HepG2 (cell line): ENCODE data around the gene ARL4D. TPM values are rescaled to one million over a fixed set of nuclear protein-coding genes. Genes with fewer than 3 reads are reported as not detected.
A peak's percentile ranks its signal among the peaks of the same experiment; 100 is the strongest.

Experiments
- DNMT3B ChIP-seq: conservative IDR thresholded peaks from 2 replicates; pipeline ENCODE4 v1.6.1; 2016; ENCODE audit warnings: missing biosample characterization, control low read depth
- FOSL2 ChIP-seq: sonication (generic); formaldehyde crosslinking; IDR thresholded peaks from 2 replicates; pipeline ENCODE4 v1.4.0; 2020; ENCODE audit warnings: missing genetic modification reagents
- GATAD1 ChIP-seq: IDR thresholded peaks from 2 replicates; pipeline ENCODE4 v1.6.1; 2016; ENCODE audit warnings: missing genetic modification reagents, missing compliant biosample characterization
- MEF2D ChIP-seq: sonication (generic); formaldehyde crosslinking; IDR thresholded peaks from 2 replicates; pipeline ENCODE4 v1.5.1; 2020; ENCODE audit warnings: mild to moderate bottlenecking, missing genetic modification reagents
- MTF1 ChIP-seq: sonication (generic); formaldehyde crosslinking; IDR thresholded peaks from 2 replicates; pipeline ENCODE4 v1.5.0; 2020; ENCODE audit warnings: missing genetic modification reagents
- NCOA5 ChIP-seq: sonication (generic); formaldehyde crosslinking; IDR thresholded peaks from 2 replicates; pipeline ENCODE4 v1.4.0; 2020; ENCODE audit warnings: missing genetic modification reagents
- SAFB2 ChIP-seq: sonication (generic); formaldehyde crosslinking; IDR thresholded peaks from 2 replicates; pipeline ENCODE4 v1.5.1; 2020; ENCODE audit warnings: missing genetic modification reagents, low read depth, mild to moderate bottlenecking, borderline replicate concordance
- SMAD1 ChIP-seq: sonication (generic); formaldehyde crosslinking; IDR thresholded peaks from 2 replicates; pipeline ENCODE4 v1.4.0; 2020; ENCODE audit warnings: missing genetic modification reagents, low read depth, mild to moderate bottlenecking, borderline replicate concordance
- SPEN ChIP-seq: sonication (generic); formaldehyde crosslinking; IDR thresholded peaks from 2 replicates; pipeline ENCODE4 v1.5.1; 2020; ENCODE audit warnings: low read depth, mild to moderate bottlenecking, missing genetic modification reagents
- SRF ChIP-seq: IDR thresholded peaks from 2 replicates; pipeline ENCODE4 v1.6.1; 2011; ENCODE audit warnings: mild to moderate bottlenecking, low read depth, low read length, moderate library complexity
- ZNF225 ChIP-seq: sonication (generic); formaldehyde crosslinking; IDR thresholded peaks from 2 replicates; pipeline ENCODE4 v1.4.0; 2020; ENCODE audit warnings: mild to moderate bottlenecking, missing genetic modification reagents
- ZNF441 ChIP-seq: sonication (generic); formaldehyde crosslinking; IDR thresholded peaks from 2 replicates; pipeline ENCODE4 v1.7.0; 2021; ENCODE audit warnings: missing genetic modification reagents, borderline replicate concordance
- polyA plus RNA-seq, 8 experiments: library from polyadenylated mRNA; depleted of rRNA in 3 of 8; stranded (reverse) in 7 of 8; unstranded in 1 of 8; fragments of >200 nt; fragmentation: Illumina TruSeq in 4 of 8; extraction: Trizol in 4 of 8; gene quantifications; 2 replicates each; pipeline versions ENCODE4 v1.2.1 to v1.2.3, GENCODE V29; 2011 to 2016; ENCODE audit warnings: low read depth in 4 of 8, missing spikeins in 1 of 8, mixed read lengths in 1 of 8; ENCODE audit not compliant: insufficient read depth in 1 of 8
- total RNA-seq, 5 experiments: library from RNA; depleted of rRNA; stranded (reverse); fragments of >200 nt; fragmentation: Illumina TruSeq; extraction: Trizol; gene quantifications; 2 replicates each; pipeline ENCODE4 v1.2.3, GENCODE V29; 2016; ENCODE audit warnings: low read depth in 1 of 5
- TF ChIP-seq, protein P1 (sequence below): sonication (generic); formaldehyde crosslinking; IDR thresholded peaks from 2 replicates; pipeline ENCODE4 v1.4.0; 2020; ENCODE audit warnings: missing genetic modification reagents, borderline replicate concordance
- TF ChIP-seq, protein P2 (sequence below): sonication (generic); formaldehyde crosslinking; IDR thresholded peaks from 2 replicates; pipeline ENCODE4 v1.4.0; 2020; ENCODE audit warnings: missing genetic modification reagents
- TF ChIP-seq, protein P3 (sequence below): sonication (generic); formaldehyde crosslinking; conservative IDR thresholded peaks from 2 replicates; pipeline ENCODE4 v1.5.0; 2020; ENCODE audit warnings: missing genetic modification reagents
- TF ChIP-seq, protein P4 (sequence below): sonication (generic); formaldehyde crosslinking; IDR thresholded peaks from 2 replicates; pipeline ENCODE4 v1.4.0; 2020; ENCODE audit warnings: missing genetic modification reagents
- TF ChIP-seq, protein P5 (sequence below): sonication (generic); formaldehyde crosslinking; IDR thresholded peaks from 2 replicates; pipeline ENCODE4 v1.5.0; 2020; ENCODE audit warnings: missing genetic modification reagents, mild to moderate bottlenecking, borderline replicate concordance
- TF ChIP-seq, protein P6 (sequence below): sonication (generic); formaldehyde crosslinking; IDR thresholded peaks from 2 replicates; pipeline ENCODE4 v1.8.1; 2023; ENCODE audit warnings: mild to moderate bottlenecking, missing genetic modification reagents, borderline replicate concordance
- TF ChIP-seq, protein P7 (sequence below), 2 experiments: sonication (generic) in 1 of 2; formaldehyde crosslinking in 1 of 2; IDR thresholded peaks; 2 replicates each; pipeline versions ENCODE4 v1.4.0 to v1.6.1; 2018 to 2020; ENCODE audit warnings: missing genetic modification reagents in 2 of 2, borderline replicate concordance in 1 of 2, low read depth in 1 of 2, mild to moderate bottlenecking in 1 of 2, missing biosample characterization in 1 of 2

Gene ARL4D
- total and polyA plus RNA-seq, 2 of the 13 experiments (the other 11 are each of a cell fraction or from before 2014, with no cell fraction given), result 9.0 to 25.9 TPM

DNA sequence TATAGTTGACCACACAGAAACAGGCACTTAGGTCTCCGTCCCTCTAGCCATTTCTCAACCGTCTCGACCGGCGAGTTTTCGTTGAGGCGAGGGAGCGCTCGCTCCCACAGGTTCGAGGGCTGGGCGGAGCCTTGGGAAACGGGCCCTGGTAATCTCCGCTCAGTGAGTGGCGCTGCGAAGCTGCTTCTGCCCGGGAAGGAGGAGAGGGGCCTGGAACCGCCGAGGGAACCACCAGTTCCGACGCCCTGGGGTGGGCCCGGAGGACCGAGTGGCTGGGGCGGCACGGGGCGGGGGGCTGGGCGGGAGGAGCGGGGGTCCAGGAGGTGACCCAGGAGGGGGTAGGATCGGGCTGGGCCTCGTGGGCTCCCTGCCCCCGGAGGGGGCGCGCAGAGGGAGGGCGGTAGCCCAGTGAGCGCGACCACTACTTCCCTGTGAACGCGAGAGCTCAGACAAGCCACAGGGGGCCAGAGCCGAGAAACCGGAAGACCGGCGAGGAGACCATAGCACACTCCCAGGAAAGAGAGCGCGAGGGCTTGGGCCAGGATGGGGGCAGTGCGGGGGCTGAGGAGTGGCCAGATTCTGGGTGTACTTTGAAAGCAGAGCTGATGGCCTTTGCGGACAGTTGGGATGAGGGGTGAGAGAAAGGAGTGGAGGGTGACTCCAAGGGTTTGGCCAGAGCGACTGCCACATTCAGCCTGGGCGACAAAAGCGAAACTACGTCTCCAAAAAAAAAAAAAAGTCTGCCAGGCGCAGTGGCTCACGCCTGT, 29.9 kb upstream of the ARL4D start (continued):
- TF ChIP-seq SRF (no peak), GATAD1 (CRISPR knock-in tag) (0 out of 2 replicates have a peak, but pooled peaks have one; percentile 18), MTF1 (CRISPR knock-in tag) (0 out of 2 replicates have a peak, but pooled peaks have one; percentile 77), ZNF225 (CRISPR knock-in tag) (peak; percentile 70; the same call in 1 of the 2 replicates), MEF2D (CRISPR knock-in tag) (no peak; the same call in 1 of the 2 replicates), FOSL2 (no peak; the same call in 1 of the 2 replicates), SMAD1 (no peak), DNMT3B (CRISPR knock-in tag) (no peak; the same call in 1 of the 2 replicates), SPEN (CRISPR knock-in tag) (peak; percentile 1; the same call in 1 of the 2 replicates), NCOA5 (no peak), SAFB2 (CRISPR knock-in tag) (0 out of 2 replicates have a peak, but pooled peaks have one; percentile 77), ZNF441 (CRISPR knock-in tag) (no peak)
- TF ChIP-seq, protein P1, sequence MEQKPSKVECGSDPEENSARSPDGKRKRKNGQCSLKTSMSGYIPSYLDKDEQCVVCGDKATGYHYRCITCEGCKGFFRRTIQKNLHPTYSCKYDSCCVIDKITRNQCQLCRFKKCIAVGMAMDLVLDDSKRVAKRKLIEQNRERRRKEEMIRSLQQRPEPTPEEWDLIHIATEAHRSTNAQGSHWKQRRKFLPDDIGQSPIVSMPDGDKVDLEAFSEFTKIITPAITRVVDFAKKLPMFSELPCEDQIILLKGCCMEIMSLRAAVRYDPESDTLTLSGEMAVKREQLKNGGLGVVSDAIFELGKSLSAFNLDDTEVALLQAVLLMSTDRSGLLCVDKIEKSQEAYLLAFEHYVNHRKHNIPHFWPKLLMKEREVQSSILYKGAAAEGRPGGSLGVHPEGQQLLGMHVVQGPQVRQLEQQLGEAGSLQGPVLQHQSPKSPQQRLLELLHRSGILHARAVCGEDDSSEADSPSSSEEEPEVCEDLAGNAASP (CRISPR knock-in tag), result peak; percentile 43; the same call in 1 of the 2 replicates
- TF ChIP-seq, protein P2, sequence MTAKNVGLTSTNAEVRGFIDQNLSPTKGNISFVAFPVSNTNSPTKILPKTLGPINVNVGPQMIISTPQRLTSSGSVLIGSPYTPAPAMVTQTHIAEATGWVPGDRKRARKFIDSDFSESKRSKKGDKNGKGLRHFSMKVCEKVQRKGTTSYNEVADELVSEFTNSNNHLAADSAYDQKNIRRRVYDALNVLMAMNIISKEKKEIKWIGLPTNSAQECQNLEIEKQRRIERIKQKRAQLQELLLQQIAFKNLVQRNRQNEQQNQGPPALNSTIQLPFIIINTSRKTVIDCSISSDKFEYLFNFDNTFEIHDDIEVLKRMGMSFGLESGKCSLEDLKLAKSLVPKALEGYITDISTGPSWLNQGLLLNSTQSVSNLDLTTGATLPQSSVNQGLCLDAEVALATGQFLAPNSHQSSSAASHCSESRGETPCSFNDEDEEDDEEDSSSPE, result peak; percentile 50; the same call in 1 of the 2 replicates
- TF ChIP-seq, protein P3, sequence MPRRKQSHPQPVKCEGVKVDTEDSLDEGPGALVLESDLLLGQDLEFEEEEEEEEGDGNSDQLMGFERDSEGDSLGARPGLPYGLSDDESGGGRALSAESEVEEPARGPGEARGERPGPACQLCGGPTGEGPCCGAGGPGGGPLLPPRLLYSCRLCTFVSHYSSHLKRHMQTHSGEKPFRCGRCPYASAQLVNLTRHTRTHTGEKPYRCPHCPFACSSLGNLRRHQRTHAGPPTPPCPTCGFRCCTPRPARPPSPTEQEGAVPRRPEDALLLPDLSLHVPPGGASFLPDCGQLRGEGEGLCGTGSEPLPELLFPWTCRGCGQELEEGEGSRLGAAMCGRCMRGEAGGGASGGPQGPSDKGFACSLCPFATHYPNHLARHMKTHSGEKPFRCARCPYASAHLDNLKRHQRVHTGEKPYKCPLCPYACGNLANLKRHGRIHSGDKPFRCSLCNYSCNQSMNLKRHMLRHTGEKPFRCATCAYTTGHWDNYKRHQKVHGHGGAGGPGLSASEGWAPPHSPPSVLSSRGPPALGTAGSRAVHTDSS, result no peak
- TF ChIP-seq, protein P4, sequence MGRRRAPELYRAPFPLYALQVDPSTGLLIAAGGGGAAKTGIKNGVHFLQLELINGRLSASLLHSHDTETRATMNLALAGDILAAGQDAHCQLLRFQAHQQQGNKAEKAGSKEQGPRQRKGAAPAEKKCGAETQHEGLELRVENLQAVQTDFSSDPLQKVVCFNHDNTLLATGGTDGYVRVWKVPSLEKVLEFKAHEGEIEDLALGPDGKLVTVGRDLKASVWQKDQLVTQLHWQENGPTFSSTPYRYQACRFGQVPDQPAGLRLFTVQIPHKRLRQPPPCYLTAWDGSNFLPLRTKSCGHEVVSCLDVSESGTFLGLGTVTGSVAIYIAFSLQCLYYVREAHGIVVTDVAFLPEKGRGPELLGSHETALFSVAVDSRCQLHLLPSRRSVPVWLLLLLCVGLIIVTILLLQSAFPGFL (CRISPR knock-in tag), result no peak
- TF ChIP-seq, protein P5, sequence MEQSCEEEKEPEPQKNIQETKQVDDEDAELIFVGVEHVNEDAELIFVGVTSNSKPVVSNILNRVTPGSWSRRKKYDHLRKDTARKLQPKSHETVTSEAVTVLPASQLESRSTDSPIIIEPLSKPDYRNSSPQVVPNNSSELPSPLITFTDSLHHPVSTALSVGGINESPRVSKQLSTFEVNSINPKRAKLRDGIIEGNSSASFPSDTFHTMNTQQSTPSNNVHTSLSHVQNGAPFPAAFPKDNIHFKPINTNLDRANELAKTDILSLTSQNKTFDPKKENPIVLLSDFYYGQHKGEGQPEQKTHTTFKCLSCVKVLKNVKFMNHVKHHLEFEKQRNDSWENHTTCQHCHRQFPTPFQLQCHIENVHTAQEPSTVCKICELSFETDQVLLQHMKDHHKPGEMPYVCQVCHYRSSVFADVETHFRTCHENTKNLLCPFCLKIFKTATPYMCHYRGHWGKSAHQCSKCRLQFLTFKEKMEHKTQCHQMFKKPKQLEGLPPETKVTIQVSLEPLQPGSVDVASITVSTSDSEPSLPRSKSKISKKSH (CRISPR knock-in tag), result no peak
- TF ChIP-seq, protein P6, sequence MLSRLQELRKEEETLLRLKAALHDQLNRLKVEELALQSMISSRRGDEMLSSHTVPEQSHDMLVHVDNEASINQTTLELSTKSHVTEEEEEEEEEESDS, result no peak; the same call in 1 of the 2 replicates
- TF ChIP-seq, protein P7, sequence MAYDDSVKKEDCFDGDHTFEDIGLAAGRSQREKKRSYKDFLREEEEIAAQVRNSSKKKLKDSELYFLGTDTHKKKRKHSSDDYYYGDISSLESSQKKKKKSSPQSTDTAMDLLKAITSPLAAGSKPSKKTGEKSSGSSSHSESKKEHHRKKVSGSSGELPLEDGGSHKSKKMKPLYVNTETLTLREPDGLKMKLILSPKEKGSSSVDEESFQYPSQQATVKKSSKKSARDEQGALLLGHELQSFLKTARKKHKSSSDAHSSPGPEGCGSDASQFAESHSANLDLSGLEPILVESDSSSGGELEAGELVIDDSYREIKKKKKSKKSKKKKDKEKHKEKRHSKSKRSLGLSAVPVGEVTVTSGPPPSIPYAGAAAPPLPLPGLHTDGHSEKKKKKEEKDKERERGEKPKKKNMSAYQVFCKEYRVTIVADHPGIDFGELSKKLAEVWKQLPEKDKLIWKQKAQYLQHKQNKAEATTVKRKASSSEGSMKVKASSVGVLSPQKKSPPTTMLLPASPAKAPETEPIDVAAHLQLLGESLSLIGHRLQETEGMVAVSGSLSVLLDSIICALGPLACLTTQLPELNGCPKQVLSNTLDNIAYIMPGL (CRISPR knock-in tag; IDR thresholded peaks at IDR 0.05; ENCODE audit: borderline replicate concordance in 1 of 2, low read depth in 1 of 2), result peak in 1 of 2 experiments; percentile 84; a peak in 3 of 4 replicates
